ENCODE results near the gene HTR3A.

HTR3A gene

GRCh38 chr11:114027391-114027790, 52.5 kb downstream of the HTR3A start:
- peaks cover 6% of the 10 kb centered on the region for H3K27me3 ChIP-seq
- TF ChIP-seq CTCF (IDR thresholded peaks at IDR 0.05) = no peak
- H3K9me3 ChIP-seq = no peaks in the 10 kb centered on the region
- no peaks in the 10 kb centered on the region for H3K36me3 ChIP-seq
- no peak overlapping the region for H3K27ac ChIP-seq
- H3K4me3 ChIP-seq (ENCODE audit: low read depth in 1 of 2, low read length in 1 of 2) = no peak overlapping the region
- peaks cover 3 to 9% of the 10 kb centered on the region in 2 experiments for H3K4me1 ChIP-seq (ENCODE audit: control insufficient read depth in 1 of 2, insufficient read depth in 1 of 2, low read depth in 1 of 2, low read length in 1 of 2)

GRCh38 chr11:114027926-114028325, 53.0 kb downstream of the HTR3A start:
- Histone ChIP-seq H3K4me3 (ENCODE audit: low read depth in 1 of 2, low read length in 1 of 2) (no peak overlapping the region), H3K27me3 (peaks cover 6% of the 10 kb centered on the region), H3K27ac (no peak overlapping the region), H3K4me1 (ENCODE audit: control insufficient read depth in 1 of 2, insufficient read depth in 1 of 2, low read depth in 1 of 2, low read length in 1 of 2) (peaks cover 3 to 9% of the 10 kb centered on the region in 2 experiments), H3K9me3 (no peaks in the 10 kb centered on the region), H3K36me3 (no peaks in the 10 kb centered on the region)
- no peak for TF ChIP-seq CTCF (IDR thresholded peaks at IDR 0.05)

GRCh38 chr11:114031246-114031966, 56.5 kb downstream of the HTR3A start:
- Histone ChIP-seq H3K9me3 (no peaks in the 10 kb centered on the region), H3K4me1 (ENCODE audit: control insufficient read depth in 1 of 2, insufficient read depth in 1 of 2, low read depth in 1 of 2, low read length in 1 of 2) (peaks cover 9 to 22% of the 10 kb centered on the region in 2 experiments), H3K4me3 (ENCODE audit: low read depth in 1 of 2, low read length in 1 of 2) (no peak overlapping the region), H3K27ac (no peak overlapping the region), H3K27me3 (peaks cover 11% of the 10 kb centered on the region), H3K36me3 (no peaks in the 10 kb centered on the region)
- no peak for TF ChIP-seq CTCF (IDR thresholded peaks at IDR 0.05)

- no peak for TF ChIP-seq CTCF (IDR thresholded peaks at IDR 0.05)
- H3K4me3 ChIP-seq (ENCODE audit: low read depth in 1 of 2, low read length in 1 of 2) = no peak overlapping the region
- peaks cover 10 to 23% of the 10 kb centered on the region in 2 experiments for H3K4me1 ChIP-seq (ENCODE audit: control insufficient read depth in 1 of 2, insufficient read depth in 1 of 2, low read depth in 1 of 2, low read length in 1 of 2)
These were observed 57.0 kb downstream of the HTR3A start for GRCh38 chr11:114031967-114032320.

GRCh38 chr11:114033066-114033465, 58.2 kb downstream of the HTR3A start:
- Histone ChIP-seq H3K9me3 (no peaks in the 10 kb centered on the region), H3K27ac (no peak overlapping the region), H3K4me1 (ENCODE audit: control insufficient read depth in 1 of 2, insufficient read depth in 1 of 2, low read depth in 1 of 2, low read length in 1 of 2) (peaks cover 10 to 23% of the 10 kb centered on the region in 2 experiments), H3K27me3 (peaks cover 9% of the 10 kb centered on the region), H3K36me3 (no peaks in the 10 kb centered on the region), H3K4me3 (ENCODE audit: low read depth in 1 of 2, low read length in 1 of 2) (no peak overlapping the region)
- no peak for TF ChIP-seq CTCF (IDR thresholded peaks at IDR 0.05)

More at GRCh38 chr11:114031967-114032320, 57.0 kb downstream of the HTR3A start:
- Histone ChIP-seq H3K27me3 (peaks cover 15% of the 10 kb centered on the region), H3K27ac (no peak overlapping the region), H3K36me3 (no peaks in the 10 kb centered on the region), H3K9me3 (no peaks in the 10 kb centered on the region)
